GM21619 (cell line): ENCODE data around the gene CDH13.

ENCODE experiments used
- ATAC-seq: cut with Tn5 transposase; IDR thresholded peaks from one replicate; pipeline ENCODE4 v1.9.1; 2021; ENCODE audit not compliant: unreplicated experiment

The CDH13 gene

GRCh38 chr16:82735673-82736091 is 108.9 kb downstream of the CDH13 start:
- ATAC-seq: no peak

- no peak for ATAC-seq
These were observed 109.5 kb downstream of the CDH13 start for GRCh38 chr16:82736224-82736623.

- ATAC-seq: no peak
These were observed 111.9 kb downstream of the CDH13 start for GRCh38 chr16:82738699-82739098.

- no peak for ATAC-seq
These were observed 114.4 kb downstream of the CDH13 start for GRCh38 chr16:82741073-82741615.

- no peak for ATAC-seq
These were observed 118.2 kb downstream of the CDH13 start for GRCh38 chr16:82744958-82745357.

GRCh38 chr16:82748026-82748425 is 121.3 kb downstream of the CDH13 start:
- no peak for ATAC-seq

- ATAC-seq: no peak
These were observed 123.3 kb downstream of the CDH13 start for GRCh38 chr16:82750068-82750467.

- no peak for ATAC-seq
These were observed 124.3 kb downstream of the CDH13 start for GRCh38 chr16:82751020-82751419.

- no peak for ATAC-seq
These were observed 125.4 kb downstream of the CDH13 start for GRCh38 chr16:82752172-82752571.

GRCh38 chr16:82753821-82754220 is 127.1 kb downstream of the CDH13 start:
- ATAC-seq: no peak

GRCh38 chr16:82754716-82755513 is 128.1 kb downstream of the CDH13 start:
- no peak for ATAC-seq

- no peak for ATAC-seq
These were observed 129.0 kb downstream of the CDH13 start for GRCh38 chr16:82755570-82756282.

GRCh38 chr16:82756283-82756599 is 129.5 kb downstream of the CDH13 start:
- ATAC-seq: no peak

- no peak for ATAC-seq
These were observed 131.6 kb downstream of the CDH13 start for GRCh38 chr16:82758406-82758805.

- ATAC-seq: no peak
These were observed 132.1 kb downstream of the CDH13 start for GRCh38 chr16:82758904-82759303.

- ATAC-seq: no peak
These were observed 134.5 kb downstream of the CDH13 start for GRCh38 chr16:82761236-82761635.

- no peak for ATAC-seq
These were observed 135.1 kb downstream of the CDH13 start for GRCh38 chr16:82761858-82762257.

GRCh38 chr16:82763371-82763770 is 136.6 kb downstream of the CDH13 start:
- no peak for ATAC-seq

GRCh38 chr16:82767198-82767597 is 140.4 kb downstream of the CDH13 start:
- no peak for ATAC-seq

- no peak for ATAC-seq
These were observed 141.0 kb downstream of the CDH13 start for GRCh38 chr16:82767808-82768207.

- ATAC-seq: no peak
These were observed 143.1 kb downstream of the CDH13 start for GRCh38 chr16:82769845-82770244.

- ATAC-seq: no peak
These were observed 145.4 kb downstream of the CDH13 start for GRCh38 chr16:82772215-82772614.
